Measurements from ENCODE around the gene SPAG9.

The SPAG9 gene

GRCh38 chr17:51079049-51079448, 41.6 kb downstream of the SPAG9 start:
- Histone ChIP-seq H3K4me3 (ENCODE audit: low read depth in 1 of 2, low read length in 2 of 2) (no peak overlapping the region), H4K20me1 (ENCODE audit: insufficient read depth, low read length) (peaks cover 10% of the 10 kb centered on the region; the same call in 1 of the 2 replicates), H3K4me2 (ENCODE audit: insufficient read depth, low read length) (no peak overlapping the region), H2AFZ (ENCODE audit: low read depth, low read length) (no peak overlapping the region), H3K9ac (ENCODE audit: low read depth, low read length) (no peak overlapping the region), H3K36me3 (ENCODE audit: insufficient read depth, low read length) (peaks cover 38% of the 10 kb centered on the region), H3K4me1 (ENCODE audit: insufficient read depth, low read length) (no peaks in the 10 kb centered on the region), H3K9me3 (ENCODE audit: insufficient read depth, low read length, severe bottlenecking) (no peaks in the 10 kb centered on the region), H3K79me2 (ENCODE audit: insufficient read depth, low read length) (peaks cover 36% of the 10 kb centered on the region), H3K27me3 (ENCODE audit: insufficient read depth, low read length, poor library complexity) (no peaks in the 10 kb centered on the region), H3K27ac (ENCODE audit: low read length) (no peak overlapping the region)
- DNase-seq (no peak), ATAC-seq (ENCODE audit: insufficient read depth, low read depth) (no peak)
- TF ChIP-seq CTCF (IDR thresholded peaks at IDR 0.05; ENCODE audit: borderline replicate concordance, extremely low read depth, low read length, poor library complexity, severe bottlenecking) (no peak), EZH2 (IDR thresholded peaks at IDR 0.05; ENCODE audit: borderline replicate concordance, low read depth, low read length, severe bottlenecking) (no peak)

- Histone ChIP-seq H3K4me3 (ENCODE audit: low read depth in 1 of 2, low read length in 2 of 2) (no peak overlapping the region), H3K36me3 (ENCODE audit: insufficient read depth, low read length) (peaks cover 38% of the 10 kb centered on the region), H2AFZ (ENCODE audit: low read depth, low read length) (no peak overlapping the region), H3K27ac (ENCODE audit: low read length) (no peak overlapping the region), H3K4me2 (ENCODE audit: insufficient read depth, low read length) (no peak overlapping the region), H3K27me3 (ENCODE audit: insufficient read depth, low read length, poor library complexity) (no peaks in the 10 kb centered on the region), H3K9me3 (ENCODE audit: insufficient read depth, low read length, severe bottlenecking) (no peaks in the 10 kb centered on the region), H3K9ac (ENCODE audit: low read depth, low read length) (no peak overlapping the region), H3K79me2 (ENCODE audit: insufficient read depth, low read length) (peaks cover 29% of the 10 kb centered on the region), H3K4me1 (ENCODE audit: insufficient read depth, low read length) (no peaks in the 10 kb centered on the region), H4K20me1 (ENCODE audit: insufficient read depth, low read length) (peaks cover 10% of the 10 kb centered on the region; the same call in 1 of the 2 replicates)
- no peak for DNase-seq
- no peak for TF ChIP-seq CTCF (IDR thresholded peaks at IDR 0.05; ENCODE audit: borderline replicate concordance, extremely low read depth, low read length, poor library complexity, severe bottlenecking)
- no peak for TF ChIP-seq EZH2 (IDR thresholded peaks at IDR 0.05; ENCODE audit: borderline replicate concordance, low read depth, low read length, severe bottlenecking)
- no peak for ATAC-seq (ENCODE audit: insufficient read depth, low read depth)
Observed at GRCh38 chr17:51078009-51078592, 42.6 kb downstream of the SPAG9 start.

GRCh38 chr17:51076821-51077220, 43.8 kb downstream of the SPAG9 start:
- no peak for ATAC-seq (ENCODE audit: insufficient read depth, low read depth)
- no peak overlapping the region for H3K27ac ChIP-seq (ENCODE audit: low read length)
- no peak overlapping the region for H3K4me2 ChIP-seq (ENCODE audit: insufficient read depth, low read length)
- no peak overlapping the region for H3K4me3 ChIP-seq (ENCODE audit: low read depth in 1 of 2, low read length in 2 of 2)
- no peaks in the 10 kb centered on the region for H3K27me3 ChIP-seq (ENCODE audit: insufficient read depth, low read length, poor library complexity)
- peaks cover 38% of the 10 kb centered on the region for H3K36me3 ChIP-seq (ENCODE audit: insufficient read depth, low read length)
- no peak for DNase-seq
- no peak overlapping the region for H2AFZ ChIP-seq (ENCODE audit: low read depth, low read length)
- H4K20me1 ChIP-seq (ENCODE audit: insufficient read depth, low read length), result peaks cover 7% of the 10 kb centered on the region; the same call in 1 of the 2 replicates
- H3K9me3 ChIP-seq (ENCODE audit: insufficient read depth, low read length, severe bottlenecking), result no peaks in the 10 kb centered on the region
- H3K9ac ChIP-seq (ENCODE audit: low read depth, low read length), result no peak overlapping the region
- no peaks in the 10 kb centered on the region for H3K4me1 ChIP-seq (ENCODE audit: insufficient read depth, low read length)
- H3K79me2 ChIP-seq (ENCODE audit: insufficient read depth, low read length), result peaks cover 27% of the 10 kb centered on the region
- TF ChIP-seq CTCF (IDR thresholded peaks at IDR 0.05; ENCODE audit: borderline replicate concordance, extremely low read depth, low read length, poor library complexity, severe bottlenecking), result no peak
- TF ChIP-seq EZH2 (IDR thresholded peaks at IDR 0.05; ENCODE audit: borderline replicate concordance, low read depth, low read length, severe bottlenecking), result no peak

Measured in DND-41 (cell line).